ENCODE data around the gene NPIPA1.

- TF ChIP-seq, protein P1, sequence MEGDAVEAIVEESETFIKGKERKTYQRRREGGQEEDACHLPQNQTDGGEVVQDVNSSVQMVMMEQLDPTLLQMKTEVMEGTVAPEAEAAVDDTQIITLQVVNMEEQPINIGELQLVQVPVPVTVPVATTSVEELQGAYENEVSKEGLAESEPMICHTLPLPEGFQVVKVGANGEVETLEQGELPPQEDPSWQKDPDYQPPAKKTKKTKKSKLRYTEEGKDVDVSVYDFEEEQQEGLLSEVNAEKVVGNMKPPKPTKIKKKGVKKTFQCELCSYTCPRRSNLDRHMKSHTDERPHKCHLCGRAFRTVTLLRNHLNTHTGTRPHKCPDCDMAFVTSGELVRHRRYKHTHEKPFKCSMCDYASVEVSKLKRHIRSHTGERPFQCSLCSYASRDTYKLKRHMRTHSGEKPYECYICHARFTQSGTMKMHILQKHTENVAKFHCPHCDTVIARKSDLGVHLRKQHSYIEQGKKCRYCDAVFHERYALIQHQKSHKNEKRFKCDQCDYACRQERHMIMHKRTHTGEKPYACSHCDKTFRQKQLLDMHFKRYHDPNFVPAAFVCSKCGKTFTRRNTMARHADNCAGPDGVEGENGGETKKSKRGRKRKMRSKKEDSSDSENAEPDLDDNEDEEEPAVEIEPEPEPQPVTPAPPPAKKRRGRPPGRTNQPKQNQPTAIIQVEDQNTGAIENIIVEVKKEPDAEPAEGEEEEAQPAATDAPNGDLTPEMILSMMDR (IDR thresholded peaks at IDR 0.05), result no peak
- TF ChIP-seq POLR2A (IDR thresholded peaks at IDR 0.05), result no peak
Observed at GRCh38 chr16:14961405-14962186, 24.4 kb downstream of the NPIPA1 start.

Measured in testis (tissue), 2 donors.